Measurements from ENCODE around the gene SLC35F1. TPM values are rescaled to one million over a fixed set of nuclear protein-coding genes. Genes with fewer than 3 reads are reported as not detected.

SLC35F1 gene
- total RNA-seq, 1 experiment from 2014 or later, result not detected

DNA sequence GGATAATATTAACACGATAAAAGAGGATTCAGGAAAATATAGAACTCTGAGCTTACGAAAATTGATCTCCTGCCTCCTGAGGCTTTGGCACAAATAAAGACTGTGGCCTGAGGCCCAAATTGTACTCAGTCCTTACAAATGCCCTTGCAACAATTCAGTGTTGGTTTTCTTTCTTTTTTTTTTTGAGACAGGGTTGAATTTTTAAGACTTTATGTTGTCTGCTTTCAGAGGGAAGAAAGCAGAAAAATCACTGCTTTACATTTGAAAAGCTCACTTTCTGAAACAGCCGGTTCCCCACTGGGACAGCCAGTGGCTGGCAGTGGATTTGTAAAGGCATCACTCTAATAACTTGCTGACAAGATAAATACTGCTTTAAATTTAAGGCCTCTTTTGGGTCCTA is 290.5 kb downstream of the SLC35F1 start:
- no peak for DNase-seq (ENCODE audit: low read depth)

DNA sequence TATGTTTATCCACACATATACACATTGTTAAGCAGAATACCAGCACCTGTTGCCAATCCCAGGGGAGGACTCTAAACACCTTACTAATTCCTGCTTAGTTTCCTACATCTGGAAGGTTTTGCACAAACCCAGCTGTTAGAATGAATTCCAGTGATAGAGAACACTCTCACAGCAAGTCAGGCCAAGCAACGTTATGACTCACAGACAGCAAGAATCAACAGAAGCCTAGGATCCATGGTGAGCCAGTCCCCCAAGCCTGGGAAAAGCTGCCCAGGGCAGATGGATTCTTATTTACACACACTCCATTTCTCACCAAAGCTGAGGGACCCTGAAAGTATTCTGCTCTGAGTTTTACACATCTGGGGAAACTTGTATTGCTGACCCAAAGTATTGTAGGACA is 291.7 kb downstream of the SLC35F1 start:
- peak; percentile 10 for DNase-seq (ENCODE audit: low read depth)

GRCh38 chr6:118200160-118200559 is 293.1 kb downstream of the SLC35F1 start:
- DNase-seq (ENCODE audit: low read depth), result no peak

DNA sequence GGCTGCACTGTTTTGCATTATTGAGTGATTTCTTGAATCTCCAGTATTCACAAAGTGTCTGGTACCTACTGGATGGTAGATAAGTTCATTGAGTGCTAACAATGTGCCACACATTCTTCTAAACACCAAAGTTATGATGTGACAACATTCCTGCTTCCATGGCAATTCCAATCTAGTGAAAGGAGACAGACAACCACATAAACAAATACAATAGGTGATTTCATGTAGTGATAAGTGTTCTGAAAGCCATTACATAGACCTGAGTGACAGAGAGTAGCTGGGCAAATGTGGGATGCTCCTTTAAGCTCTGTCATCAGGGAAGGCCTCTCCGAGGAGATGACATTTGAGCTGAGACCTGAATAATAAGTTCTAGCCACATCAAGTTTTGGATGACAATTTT is 295.5 kb downstream of the SLC35F1 start:
- DNase-seq (ENCODE audit: low read depth), result no peak

GRCh38 chr6:118203545-118203944 is 296.5 kb downstream of the SLC35F1 start:
- no peak for DNase-seq (ENCODE audit: low read depth)

- DNase-seq (ENCODE audit: low read depth), result no peak
These were observed 299.2 kb downstream of the SLC35F1 start for GRCh38 chr6:118206221-118206620.

- DNase-seq (ENCODE audit: low read depth), result no peak
These were observed 300.9 kb downstream of the SLC35F1 start for GRCh38 chr6:118207947-118208346.

DNA sequence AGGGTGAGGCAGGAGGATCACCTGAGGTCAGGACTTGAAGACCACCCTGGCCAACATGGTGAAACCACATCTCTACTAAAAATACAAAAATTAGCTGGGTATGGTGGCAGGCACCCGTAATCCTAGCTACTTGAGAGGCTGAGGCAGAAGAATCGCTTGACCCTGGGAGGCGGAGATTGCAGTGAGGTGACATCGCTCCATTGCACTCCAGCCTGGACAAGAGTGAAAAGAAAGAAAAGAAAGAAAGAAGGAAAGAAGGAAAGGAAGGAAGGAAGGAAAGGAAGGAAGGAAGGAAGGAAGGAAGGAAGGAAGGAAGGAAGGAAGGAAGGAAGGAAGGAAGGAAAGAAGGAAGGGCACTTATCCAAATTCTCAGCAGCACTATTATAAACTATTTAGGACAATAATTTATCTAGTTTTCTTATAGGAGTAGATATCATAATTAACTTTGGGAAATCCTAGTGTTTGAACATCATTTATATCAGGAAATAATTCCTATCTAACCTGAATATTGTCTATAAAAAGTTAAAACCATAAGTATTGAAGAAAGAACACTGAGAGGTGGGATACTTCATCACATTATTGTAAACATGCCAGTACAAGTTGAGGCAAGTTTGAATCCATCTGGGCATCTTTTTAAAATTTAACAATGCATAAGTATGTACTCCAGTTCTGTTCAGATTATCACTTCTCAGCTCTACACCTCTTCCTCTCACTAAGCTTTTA is 305.5 kb downstream of the SLC35F1 start:
- DNase-seq (ENCODE audit: low read depth), result no peak

GRCh38 chr6:118215269-118215668 is 308.2 kb downstream of the SLC35F1 start:
- DNase-seq (ENCODE audit: low read depth), result no peak

DNA sequence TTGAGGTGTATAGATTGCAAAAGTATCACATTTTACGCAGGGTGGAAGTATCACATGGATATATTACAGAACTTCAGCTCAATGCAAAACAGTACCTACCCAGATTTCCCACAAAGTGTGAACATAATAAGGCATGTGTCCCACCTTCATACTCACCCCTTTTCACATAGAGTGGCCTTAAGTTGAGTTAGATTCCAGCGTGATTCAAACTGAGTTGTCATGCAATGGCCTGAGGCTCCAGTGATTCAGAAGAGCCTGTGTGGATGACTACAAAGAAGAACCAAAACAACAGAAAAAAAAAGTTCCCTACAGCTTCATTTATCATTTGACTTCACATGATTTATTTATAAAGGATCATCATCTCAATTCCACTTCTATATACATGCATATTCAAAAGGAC is 309.7 kb downstream of the SLC35F1 start:
- no peak for DNase-seq (ENCODE audit: low read depth)

DNA sequence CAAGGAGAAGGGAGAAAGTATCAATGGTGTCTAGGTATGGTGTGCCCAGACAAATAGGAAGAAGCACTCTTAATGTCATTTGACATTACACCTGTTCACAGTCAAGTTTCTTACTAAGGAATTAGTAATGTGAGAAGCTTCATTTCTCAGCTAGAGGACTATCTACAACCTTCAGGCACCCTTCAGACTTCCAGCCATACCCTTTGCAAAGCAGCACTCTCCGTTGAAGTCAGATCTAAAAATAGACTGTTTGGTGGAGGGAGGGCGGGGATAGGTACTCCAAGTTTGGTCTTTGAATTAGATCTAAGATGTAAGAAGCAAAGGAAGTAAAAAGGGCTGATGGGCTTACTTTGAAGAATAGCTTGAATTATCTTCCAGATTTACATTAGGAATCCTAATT is 311.1 kb downstream of the SLC35F1 start:
- no peak for DNase-seq (ENCODE audit: low read depth)

- no peak for DNase-seq (ENCODE audit: low read depth)
These were observed 313.5 kb downstream of the SLC35F1 start for GRCh38 chr6:118220429-118221128.

GRCh38 chr6:118223316-118223715 is 316.3 kb downstream of the SLC35F1 start:
- DNase-seq (ENCODE audit: low read depth), result no peak

GRCh38 chr6:118228886-118229285 is 321.8 kb downstream of the SLC35F1 start:
- DNase-seq (ENCODE audit: low read depth), result no peak

DNA sequence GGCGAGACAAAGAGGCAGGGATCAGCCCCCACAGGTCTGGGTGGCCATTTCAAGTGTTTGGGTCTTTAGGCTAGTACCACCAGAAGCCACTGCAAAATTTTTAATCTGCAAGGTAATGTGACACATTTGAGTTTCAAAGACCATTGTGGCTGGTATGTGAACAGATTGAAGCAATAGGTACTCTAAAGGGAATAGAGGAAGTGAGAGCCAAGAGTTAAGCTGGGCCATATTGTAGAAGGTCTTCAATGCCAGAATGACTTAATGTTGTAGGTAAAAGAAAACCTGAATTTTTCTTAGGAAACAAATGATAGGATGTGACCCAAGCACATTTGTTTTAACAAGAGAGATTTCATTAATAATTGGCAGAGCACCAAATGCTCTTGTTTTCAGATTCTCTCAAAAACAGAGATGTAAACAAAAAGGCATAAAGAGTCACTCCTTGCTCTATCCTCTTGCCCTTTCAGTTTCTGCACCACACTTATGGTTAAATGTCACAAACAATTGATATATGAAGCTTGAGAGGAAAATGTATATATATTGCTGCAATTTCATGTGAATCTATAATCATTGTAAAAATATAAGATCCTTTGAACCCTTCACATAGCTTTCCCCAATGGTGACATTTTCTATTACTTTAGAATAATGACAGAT is 333.9 kb downstream of the SLC35F1 start:
- DNase-seq (ENCODE audit: low read depth), result no peak

DNA sequence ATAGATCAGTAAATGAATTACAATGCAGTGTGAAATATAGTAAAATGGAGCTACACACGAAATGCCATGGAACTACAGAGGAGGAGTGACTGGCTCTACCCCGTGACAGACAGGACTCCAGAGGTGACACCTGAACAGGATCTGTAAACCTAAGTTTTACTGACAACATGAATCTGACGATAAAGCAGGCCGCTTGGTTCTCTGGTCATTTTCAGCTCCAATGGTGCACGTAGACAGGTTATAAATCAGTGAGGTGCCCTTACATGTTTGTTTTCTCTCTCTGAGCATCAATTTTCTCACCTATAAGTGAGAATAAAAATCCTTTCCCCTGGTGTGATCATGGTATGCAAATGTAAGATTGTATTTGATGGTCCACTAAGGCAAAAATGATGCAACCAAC is 339.3 kb downstream of the SLC35F1 start:
- no peak for DNase-seq (ENCODE audit: low read depth)

DNA sequence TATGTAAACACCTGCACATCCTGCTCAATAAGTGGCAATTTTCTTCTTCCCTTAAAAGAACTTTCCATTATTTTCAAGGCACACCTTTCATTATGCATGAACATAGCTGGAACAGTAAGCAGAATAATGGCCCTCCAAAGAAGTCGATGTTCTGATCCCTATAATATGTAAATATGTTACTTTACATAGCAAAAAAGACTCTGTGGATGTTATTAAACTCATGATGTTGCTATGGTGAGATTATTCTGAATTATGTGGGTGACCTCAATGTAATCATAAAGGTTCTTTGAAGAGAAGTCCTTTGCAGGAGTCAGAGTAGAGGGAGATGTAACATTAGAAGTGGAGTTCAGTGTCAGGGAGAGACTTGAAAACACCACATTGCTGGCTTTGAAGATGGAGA is 341.1 kb downstream of the SLC35F1 start:
- DNase-seq (ENCODE audit: low read depth), result no peak

DNA sequence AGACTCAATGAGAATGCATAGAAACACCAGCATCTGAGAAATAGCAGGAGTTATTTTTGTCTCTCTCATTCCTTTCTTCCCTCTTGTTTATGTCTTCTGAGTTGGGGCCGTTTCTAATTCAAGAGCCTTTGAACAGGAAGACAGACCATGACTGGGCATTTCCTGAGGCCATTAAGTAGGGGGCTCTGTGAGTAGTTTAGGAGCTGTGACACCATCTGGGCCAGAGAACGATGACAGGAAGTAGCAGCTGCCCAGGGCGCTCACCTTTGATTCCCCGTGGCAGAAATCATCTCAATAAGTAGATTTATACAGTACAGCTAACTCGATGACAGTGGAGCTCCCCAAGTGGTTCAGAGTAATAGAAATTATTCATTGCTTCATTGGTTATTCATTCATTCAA is 342.6 kb downstream of the SLC35F1 start:
- no peak for DNase-seq (ENCODE audit: low read depth)

GRCh38 chr6:118252474-118252873 is 345.4 kb downstream of the SLC35F1 start:
- DNase-seq (ENCODE audit: low read depth), result peak; percentile 19

- no peak for DNase-seq (ENCODE audit: low read depth)
These were observed 346.7 kb downstream of the SLC35F1 start for GRCh38 chr6:118253741-118254140.

DNA sequence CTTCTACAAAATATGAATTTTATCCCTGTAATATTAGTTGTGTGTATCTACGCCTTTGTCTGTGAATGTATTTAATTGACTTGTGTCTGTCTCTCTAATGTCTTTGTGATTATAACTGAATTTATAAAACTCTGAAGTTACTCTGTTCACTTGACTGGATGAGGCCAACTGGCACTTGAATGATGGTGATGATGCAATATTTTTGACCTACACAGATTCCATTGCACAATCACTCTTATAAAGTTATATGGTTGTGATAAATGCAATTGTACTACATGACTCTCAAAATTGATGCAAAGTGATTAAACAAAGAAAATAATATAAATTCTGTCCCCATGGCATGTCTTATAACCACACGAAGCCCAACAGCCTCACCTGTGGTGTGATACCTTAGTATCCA is 353.8 kb downstream of the SLC35F1 start:
- no peak for DNase-seq (ENCODE audit: low read depth)

DNA sequence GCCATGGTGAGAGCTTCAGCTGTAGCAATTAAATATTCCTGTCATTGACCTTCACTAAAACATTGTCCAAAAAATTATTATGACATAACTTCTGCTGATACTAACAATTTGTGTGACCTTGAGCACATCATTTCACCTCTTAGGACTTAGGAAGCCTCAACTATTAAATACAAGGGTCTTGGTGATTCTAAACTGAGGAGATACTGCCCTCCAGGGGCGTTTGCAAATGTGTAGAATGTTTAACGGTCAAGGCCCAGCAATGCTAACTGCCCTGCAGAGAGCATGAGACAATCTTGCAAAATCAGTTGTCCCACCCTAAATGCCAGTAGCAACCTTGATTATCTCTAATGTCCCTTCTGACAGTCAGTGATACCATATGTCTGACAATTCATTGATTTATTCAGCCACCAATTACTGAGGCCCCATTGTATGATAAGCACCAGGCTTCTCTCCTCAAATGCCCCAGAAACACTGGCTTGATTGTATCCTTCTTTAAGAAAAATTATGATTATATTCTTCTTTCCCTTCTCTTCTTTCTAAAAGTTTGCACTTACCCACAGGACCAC is 356.9 kb downstream of the SLC35F1 start:
- peak; percentile 24 for DNase-seq (ENCODE audit: low read depth)

All from LHCN-M2 (cell line).